H9 (cell line): ENCODE data around the gene TSC22D4. TPM values are rescaled to one million over a fixed set of nuclear protein-coding genes. Genes with fewer than 3 reads are reported as not detected.
"Not testable (repeated sequence)": the region's sequence is repeated elsewhere in the genome, so short reads cannot be mapped to it uniquely, and the experiment has no call there.

Experiments used
- DNase-seq: peaks from one replicate; pipeline ENCODE4 v3.0.0-alpha.2; 2017
- H2AFZ ChIP-seq: one replicate; pipeline ENCODE4 v1.6.1; 2013; ENCODE audit warnings: mild to moderate bottlenecking, low read length, control low read depth, moderate library complexity
- H2AK5ac ChIP-seq: 2 replicates; pipeline ENCODE4 v1.6.1; 2013; ENCODE audit warnings: low read length, control low read depth, mixed read lengths; ENCODE audit not compliant: insufficient read length
- H2BK120ac ChIP-seq: one replicate; pipeline ENCODE4 v1.6.1; 2013; ENCODE audit warnings: low read depth, mild to moderate bottlenecking, low read length, control low read depth, inconsistent platforms; ENCODE audit not compliant: poor library complexity, severe bottlenecking
- H2BK12ac ChIP-seq: 2 replicates; pipeline ENCODE4 v1.6.1; 2013; ENCODE audit warnings: low read length, control low read depth, mixed read lengths, low read depth; ENCODE audit not compliant: insufficient read length
- H2BK15ac ChIP-seq: 2 replicates; pipeline ENCODE4 v1.6.1; 2013; ENCODE audit warnings: low read depth, low read length, control low read depth
- H2BK20ac ChIP-seq: one replicate; pipeline ENCODE4 v1.6.1; 2013; ENCODE audit warnings: low read depth, mild to moderate bottlenecking, low read length, control low read depth, inconsistent platforms; ENCODE audit not compliant: poor library complexity, severe bottlenecking
- H2BK5ac ChIP-seq: 2 replicates; pipeline ENCODE4 v1.6.1; 2013; ENCODE audit warnings: low read length, control low read depth, mixed read lengths; ENCODE audit not compliant: insufficient read length
- H3K14ac ChIP-seq: 2 replicates; pipeline ENCODE4 v1.6.1; 2013; ENCODE audit warnings: low read length, control low read depth; ENCODE audit not compliant: insufficient read depth
- H3K18ac ChIP-seq: 2 replicates; pipeline ENCODE4 v1.6.1; 2013; ENCODE audit warnings: low read depth, mild to moderate bottlenecking, mixed read lengths, low read length, control low read depth; ENCODE audit not compliant: insufficient read length
- H3K23ac ChIP-seq: 2 replicates; pipeline ENCODE4 v1.6.1; 2013; ENCODE audit warnings: low read length, control low read depth, mixed read lengths, low read depth; ENCODE audit not compliant: insufficient read length
- H3K23me2 ChIP-seq: 2 replicates; pipeline ENCODE4 v1.6.1; 2013; ENCODE audit warnings: low read depth, mild to moderate bottlenecking, mixed read lengths, low read length, control low read depth; ENCODE audit not compliant: insufficient read length, poor library complexity, severe bottlenecking
- H3K27ac ChIP-seq: 2 replicates; pipeline ENCODE4 v1.5.1; 2013; ENCODE audit warnings: low read length, control low read depth, mixed read lengths, low read depth; ENCODE audit not compliant: insufficient read length
- H3K27me3 ChIP-seq: 2 replicates; pipeline ENCODE4 v1.6.1; 2013; ENCODE audit warnings: low read length, control low read depth, inconsistent platforms; ENCODE audit not compliant: insufficient read depth
- H3K4ac ChIP-seq: 2 replicates; pipeline ENCODE4 v1.6.1; 2013; ENCODE audit warnings: low read depth, mild to moderate bottlenecking, control low read depth, inconsistent platforms, low read length, moderate library complexity
- H3K4me1 ChIP-seq: 2 replicates; pipeline ENCODE4 v1.6.1; 2013; ENCODE audit warnings: low read length, control low read depth, inconsistent platforms; ENCODE audit not compliant: insufficient read depth
- H3K4me2 ChIP-seq: 2 replicates; pipeline ENCODE4 v1.6.1; 2013; ENCODE audit warnings: low read length, control low read depth, mixed read lengths; ENCODE audit not compliant: insufficient read length, insufficient read depth
- H3K56ac ChIP-seq: 2 replicates; pipeline ENCODE4 v1.6.1; 2013; ENCODE audit warnings: low read depth, mild to moderate bottlenecking, mixed read lengths, low read length, control low read depth; ENCODE audit not compliant: insufficient read length
- H3K79me1 ChIP-seq: 2 replicates; pipeline ENCODE4 v1.6.1; 2013; ENCODE audit warnings: low read depth, mild to moderate bottlenecking, moderate library complexity, low read length, control low read depth, inconsistent platforms; ENCODE audit not compliant: insufficient read depth, poor library complexity, severe bottlenecking
- H3K79me2 ChIP-seq: 2 replicates; pipeline ENCODE4 v1.6.1; 2013; ENCODE audit warnings: low read length, control low read depth, inconsistent platforms; ENCODE audit not compliant: insufficient read depth
- H3K9ac ChIP-seq: 2 replicates; pipeline ENCODE4 v1.6.1; 2013; ENCODE audit warnings: low read length, control low read depth, mixed read lengths; ENCODE audit not compliant: insufficient read length; ENCODE audit errors: extremely low read depth
- H3K9me3 ChIP-seq: one replicate; pipeline ENCODE4 v1.6.1; 2013; ENCODE audit warnings: low read depth, low read length, inconsistent platforms; ENCODE audit not compliant: control insufficient read depth
- H3T11ph ChIP-seq: one replicate; pipeline ENCODE4 v1.6.1; 2013; ENCODE audit warnings: mild to moderate bottlenecking, low read length, control low read depth, inconsistent platforms
- H4K20me1 ChIP-seq: one replicate; pipeline ENCODE4 v1.6.1; 2013; ENCODE audit not compliant: control insufficient read depth, insufficient read length, insufficient read depth
- H4K5ac ChIP-seq: 2 replicates; pipeline ENCODE4 v1.6.1; 2013; ENCODE audit warnings: low read depth, mild to moderate bottlenecking, mixed read lengths, low read length, control low read depth; ENCODE audit not compliant: insufficient read length
- H4K8ac ChIP-seq: replicated peaks from 2 replicates; pipeline ENCODE4 v1.6.1; 2013; ENCODE audit warnings: low read length, control low read depth, mixed read lengths, low read depth; ENCODE audit not compliant: insufficient read length
- H4K91ac ChIP-seq: 2 replicates; pipeline ENCODE4 v1.6.1; 2013; ENCODE audit warnings: low read depth, mild to moderate bottlenecking, moderate library complexity, mixed read lengths, low read length, control low read depth; ENCODE audit not compliant: insufficient read length
- H3K27ac Mint-ChIP-seq, 3 experiments: 2 replicates in 2 of 3; 3 replicates in 1 of 3; pipeline ENCODE4 v1.8.0; 2020 to 2021; ENCODE audit warnings: mixed read lengths in 3 of 3, mild to moderate bottlenecking in 1 of 3, moderate library complexity in 1 of 3
- H3K27me3 Mint-ChIP-seq: 2 replicates; pipeline ENCODE4 v1.8.0; 2021; ENCODE audit warnings: low read depth, mild to moderate bottlenecking, moderate library complexity, mixed read lengths
- H3K36me3 Mint-ChIP-seq, 3 experiments: 2 replicates in 2 of 3; 3 replicates in 1 of 3; pipeline ENCODE4 v1.8.0; 2020 to 2021; ENCODE audit warnings: low read depth in 3 of 3, mixed read lengths in 3 of 3; ENCODE audit not compliant: insufficient read depth in 1 of 3
- H3K4me1 Mint-ChIP-seq, 2 experiments: 2 replicates each; pipeline ENCODE4 v1.8.0; 2020; ENCODE audit warnings: mixed read lengths in 2 of 2
- H3K4me3 Mint-ChIP-seq, 2 experiments: 2 replicates in 1 of 2; 3 replicates in 1 of 2; pipeline ENCODE4 v1.8.0; 2020 to 2021; ENCODE audit warnings: mild to moderate bottlenecking in 2 of 2, mixed read lengths in 2 of 2, moderate library complexity in 1 of 2
- H3K9me3 Mint-ChIP-seq, 2 experiments: 2 replicates in 1 of 2; 3 replicates in 1 of 2; pipeline ENCODE4 v1.8.0; 2020; ENCODE audit warnings: mild to moderate bottlenecking in 2 of 2, mixed read lengths in 2 of 2, moderate library complexity in 1 of 2
- WGBS: extraction: QIAGEN DNeasy Blood & Tissue Kit; methylation state at CpG from one replicate; pipeline ENCODE4 v1.1.7; 2013; ENCODE audit warnings: missing lambda C conversion rate, low lambda C conversion rate, mixed read lengths; ENCODE audit not compliant: insufficient read length; ENCODE audit errors: extremely low coverage; 5-methylcytosine and 5-hydroxymethylcytosine counted together
- total RNA-seq: library from RNA; stranded (reverse); gene quantifications from 2 replicates; pipeline ENCODE4 v1.2.1, GENCODE V29; 2021

TSC22D4 gene
- total RNA-seq, 1 experiment from 2014 or later = 17.5 TPM

DNA sequence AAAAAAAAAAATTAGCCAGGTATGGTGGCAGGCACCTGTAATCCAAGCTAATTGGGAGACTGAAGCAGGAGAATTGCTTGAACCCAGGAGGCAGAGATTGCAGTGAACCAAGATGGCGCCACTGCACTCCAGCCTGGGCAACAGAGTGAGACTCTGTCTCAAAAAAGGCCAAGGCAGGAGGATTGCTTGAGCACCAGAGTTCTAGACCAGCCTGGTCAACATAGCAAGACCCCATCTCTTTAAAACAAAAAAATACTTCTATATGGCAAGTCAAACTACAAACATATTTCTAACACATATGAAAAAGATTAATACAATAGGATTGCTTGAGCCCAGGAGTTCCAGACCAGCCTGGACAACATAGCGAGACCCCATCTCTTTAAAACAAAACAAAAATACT, 21.7 kb upstream of the TSC22D4 start:
- H3K36me3 Mint-ChIP-seq, H3K27me3 ChIP-seq, H3T11ph ChIP-seq, H3K56ac ChIP-seq, H3K4ac ChIP-seq, H4K20me1 ChIP-seq, H3K23me2 ChIP-seq, H3K4me1 Mint-ChIP-seq, H3K18ac ChIP-seq, H4K91ac ChIP-seq, H2BK5ac ChIP-seq, H3K79me1 ChIP-seq, H3K9me3 ChIP-seq, DNase-seq, H2BK120ac ChIP-seq, H2BK12ac ChIP-seq, H3K27ac Mint-ChIP-seq, H2BK20ac ChIP-seq, H3K9me3 Mint-ChIP-seq, H3K14ac ChIP-seq, H3K4me1 ChIP-seq, H3K4me2 ChIP-seq, H4K8ac ChIP-seq, H2AFZ ChIP-seq, H3K23ac ChIP-seq, H3K79me2 ChIP-seq, H2BK15ac ChIP-seq, H2AK5ac ChIP-seq, H3K27me3 Mint-ChIP-seq, H3K9ac ChIP-seq, H4K5ac ChIP-seq, H3K27ac ChIP-seq, H3K4me3 Mint-ChIP-seq: not testable (repeated sequence)
- WGBS = no CpG with 5 or more reads among the region's 2 CpGs
